HCT116 (cell line): Measurements from ENCODE around the gene RNF31. TPM values are rescaled to one million over a fixed set of nuclear protein-coding genes. Genes with fewer than 3 reads are reported as not detected.

Experiments used
- ATAC-seq: fragments of 200-7000 bp; cut with Tn5 transposase; 2 replicates; pipeline ENCODE4 v1.9.1; 2020; ENCODE audit warnings: mild to moderate bottlenecking, moderate library complexity
- BruUV-seq: library from RNA; stranded (reverse); fragments of 400-500 nt; replicated peaks from 2 replicates; lab custom pipeline; 2021; lab: Mats Ljungman, UMichigan
- CTCF ChIA-PET: fragments of 300-600 bp; sonication (Branson Sonifier 250); formaldehyde crosslinking; loops from one replicate; lab custom pipeline; 2021; ENCODE audit warnings: antibody characterized with exemption; lab: Charles Lee
- POLR2A ChIA-PET: fragments of 300-600, 350-600 bp; sonication (Branson Sonifier 250); formaldehyde crosslinking; loops from one replicate; lab custom pipeline; 2021; ENCODE audit warnings: antibody characterized with exemption; lab: Charles Lee
- RAD21 ChIA-PET, 2 experiments: fragments of 300-600 bp; sonication (Branson Sonifier 250); formaldehyde crosslinking; loops; one replicate each; lab custom pipeline; 2023; ENCODE audit warnings: low total read pairs in 2 of 2; ENCODE audit not compliant: uncharacterized antibody in 2 of 2, unreplicated experiment in 2 of 2, low non-redundant PET in 1 of 2; lab: Charles Lee
- DNase-seq: peaks from one replicate; pipeline ENCODE4 v3.0.0-alpha.2; 2010; ENCODE audit warnings: low read depth, low spot score
- H2AFZ ChIP-seq: fragments of 200-600 bp; shearing (Covaris generic), sonication (generic); 2 replicates; pipeline ENCODE4 v1.6.1; 2017; ENCODE audit warnings: low read depth, mixed run types, mixed read lengths, antibody characterized with exemption, low read length; ENCODE audit not compliant: poor library complexity, severe bottlenecking
- H3K27ac ChIP-seq: 2 replicates; pipeline ENCODE4 v1.5.1; 2012; ENCODE audit warnings: low read depth, low read length
- H3K27me3 ChIP-seq: fragments of 200-600 bp; sonication (generic); 2 replicates; pipeline ENCODE4 v1.6.1; 2016; ENCODE audit warnings: mixed run types, low read length, mixed read lengths; ENCODE audit not compliant: insufficient read depth
- H3K36me3 ChIP-seq, 2 experiments: fragments of 200-500 bp in 1 of 2; fragments of 200-600 bp in 1 of 2; sonication (Bioruptor generic) in 1 of 2; sonication (generic) in 1 of 2; 2 replicates each; pipeline versions ENCODE4 v1.5.1 to v1.6.1; 2014 to 2016; ENCODE audit warnings: low read length in 2 of 2, inconsistent platforms in 1 of 2, mixed read lengths in 1 of 2, mixed run types in 1 of 2; ENCODE audit not compliant: insufficient read depth in 2 of 2, control insufficient read depth in 1 of 2
- H3K4me1 ChIP-seq, 2 experiments: fragments of 200-600 bp in 1 of 2; sonication (generic) in 1 of 2; 2 replicates each; pipeline versions ENCODE4 v1.5.1 to v1.6.1; 2012 to 2017; ENCODE audit warnings: low read length in 2 of 2, inconsistent platforms in 1 of 2, mild to moderate bottlenecking in 1 of 2, mixed read lengths in 1 of 2, mixed run types in 1 of 2, moderate library complexity in 1 of 2; ENCODE audit not compliant: insufficient read depth in 2 of 2, control insufficient read depth in 1 of 2
- H3K4me2 ChIP-seq: fragments of 200-600 bp; sonication (generic); 2 replicates; pipeline ENCODE4 v1.6.1; 2017; ENCODE audit warnings: mixed run types, low read length, mixed read lengths
- H3K4me3 ChIP-seq, 2 experiments: fragments of 200-600 bp in 1 of 2; sonication (generic) in 1 of 2; replicated peaks in 1 of 2; 2 replicates each; pipeline ENCODE4 v1.5.1; 2011 to 2016; ENCODE audit warnings: low read length in 2 of 2, control low read depth in 1 of 2, low read depth in 1 of 2, mild to moderate bottlenecking in 1 of 2, mixed read lengths in 1 of 2, mixed run types in 1 of 2
- H3K79me2 ChIP-seq: fragments of 200-600 bp; sonication (generic); 2 replicates; pipeline ENCODE4 v1.6.1; 2017; ENCODE audit warnings: mild to moderate bottlenecking, mixed run types, low read length, moderate library complexity, mixed read lengths; ENCODE audit not compliant: insufficient read depth
- H3K9ac ChIP-seq: fragments of 200-600 bp; sonication (generic); 2 replicates; pipeline ENCODE4 v1.6.1; 2016; ENCODE audit warnings: low read length, mixed read lengths
- H3K9me2 ChIP-seq: fragments of 200-600 bp; sonication (generic), shearing (Covaris generic); 2 replicates; pipeline ENCODE4 v1.6.1; 2017; ENCODE audit warnings: mixed run types, mild to moderate bottlenecking, moderate library complexity; ENCODE audit not compliant: insufficient read depth
- H3K9me3 ChIP-seq, 2 experiments: fragments of 200-500 bp in 1 of 2; fragments of 200-600 bp in 1 of 2; sonication (Bioruptor generic) in 1 of 2; sonication (generic) in 1 of 2; 2 replicates each; pipeline ENCODE4 v1.6.1; 2014 to 2017; ENCODE audit warnings: low read length in 2 of 2, mixed read lengths in 2 of 2, inconsistent platforms in 1 of 2, low read depth in 1 of 2, mild to moderate bottlenecking in 1 of 2, mixed run types in 1 of 2, moderate library complexity in 1 of 2; ENCODE audit not compliant: control insufficient read depth in 1 of 2, insufficient read depth in 1 of 2
- H4K20me1 ChIP-seq: fragments of 200-600 bp; sonication (generic), shearing (Covaris generic); 2 replicates; pipeline ENCODE4 v1.6.1; 2017; ENCODE audit warnings: mixed run types, mild to moderate bottlenecking, moderate library complexity; ENCODE audit not compliant: insufficient read depth
- ATF3 ChIP-seq: IDR thresholded peaks from 2 replicates; pipeline ENCODE4 v1.6.1; 2012
- CBX3 ChIP-seq: IDR thresholded peaks from 2 replicates; pipeline ENCODE4 v1.6.1; 2012; ENCODE audit warnings: low read depth
- CEBPB ChIP-seq: IDR thresholded peaks from 2 replicates; pipeline ENCODE4 v1.6.1; 2012; ENCODE audit warnings: low read depth
- CTCF ChIP-seq, 3 experiments: fragments of 200-600 bp in 1 of 3; sonication (generic) in 1 of 3; IDR thresholded peaks in 2 of 3; conservative IDR thresholded peaks in 1 of 3; 2 replicates each; pipeline ENCODE4 v1.5.1; 2012 to 2017; ENCODE audit warnings: low read depth in 2 of 3, low read length in 2 of 3, antibody characterized with exemption in 1 of 3, borderline replicate concordance in 1 of 3, control low read depth in 1 of 3, mild to moderate bottlenecking in 1 of 3, mixed read lengths in 1 of 3, mixed run types in 1 of 3, moderate library complexity in 1 of 3; ENCODE audit not compliant: insufficient read depth in 1 of 3
- EZH2phosphoT487 ChIP-seq: fragments of 200-600 bp; IDR thresholded peaks from 2 replicates; pipeline ENCODE4 v1.6.1; 2018; ENCODE audit warnings: antibody characterized with exemption, borderline replicate concordance
- JUND ChIP-seq: IDR thresholded peaks from 2 replicates; pipeline ENCODE4 v1.6.1; 2012
- POLR2A ChIP-seq: IDR thresholded peaks from 2 replicates; pipeline ENCODE4 v1.7.0; 2011; ENCODE audit warnings: borderline replicate concordance; ENCODE audit not compliant: insufficient read depth, insufficient read length; ENCODE audit errors: extremely low read depth
- RAD21 ChIP-seq: IDR thresholded peaks from 2 replicates; pipeline ENCODE4 v1.6.1; 2012; ENCODE audit warnings: low read depth, mild to moderate bottlenecking
- SIN3A ChIP-seq: IDR thresholded peaks from 2 replicates; pipeline ENCODE4 v1.6.1; 2012; ENCODE audit warnings: low read depth
- SP1 ChIP-seq: IDR thresholded peaks from 2 replicates; pipeline ENCODE4 v1.6.1; 2012; ENCODE audit warnings: low read depth
- TCF7L2 ChIP-seq: IDR thresholded peaks from 2 replicates; pipeline ENCODE4 v1.7.0; 2011; ENCODE audit warnings: borderline replicate concordance, inconsistent platforms; ENCODE audit not compliant: insufficient read depth, insufficient read length; ENCODE audit errors: extremely low read depth
- YY1 ChIP-seq: IDR thresholded peaks from 2 replicates; pipeline ENCODE4 v1.6.1; 2011; ENCODE audit warnings: low read length, low read depth, moderate library complexity, mild to moderate bottlenecking; ENCODE audit not compliant: insufficient replicate concordance; ENCODE audit errors: extremely low read depth
- ZBTB33 ChIP-seq: IDR thresholded peaks from 2 replicates; pipeline ENCODE4 v1.6.1; 2011; ENCODE audit warnings: mild to moderate bottlenecking, low read length, moderate library complexity; ENCODE audit not compliant: insufficient replicate concordance; ENCODE audit errors: extremely low read depth
- ZFX ChIP-seq: fragments of 450-650 bp; IDR thresholded peaks from 2 replicates; pipeline ENCODE4 v1.6.1; 2017
- ZNF274 ChIP-seq: fragments of 200-500 bp; sonication (Bioruptor generic); IDR thresholded peaks from 2 replicates; pipeline ENCODE4 v1.6.1; 2014; ENCODE audit warnings: mild to moderate bottlenecking, low read depth, low read length, inconsistent platforms
- intact Hi-C: fragments of 100-400 bp; cut with micrococcal nuclease; formaldehyde crosslinking; loops from 2 replicates; pipeline ENCODE4 v1.10.0; 2022
- total RNA-seq: library from RNA; stranded (reverse); gene quantifications from one replicate; pipeline ENCODE4 v1.2.1, GENCODE V29; 2021; ENCODE audit not compliant: unreplicated experiment

Gene RNF31
- total RNA-seq, 1 experiment from 2014 or later = 78.0 TPM

- no peak overlapping the region for H2AFZ ChIP-seq
- TF ChIP-seq SP1 (no peak), POLR2A (no peak), YY1 (no peak), SIN3A (no peak), TCF7L2 (no peak), EZH2phosphoT487 (no peak), CEBPB (no peak), RAD21 (no peak), ZNF274 (no peak), CBX3 (no peak), CTCF (IDR thresholded peaks at IDR 0.05 in 2 of 3, conservative IDR thresholded peaks at IDR 0.05 in 1 of 3; ENCODE audit: borderline replicate concordance in 1 of 3, insufficient read depth in 1 of 3, low read depth in 2 of 3, low read length in 2 of 3) (no peak), ZBTB33 (no peak), ZFX (no peak), JUND (no peak), ATF3 (no peak)
- H3K9ac ChIP-seq = peak overlapping the region; percentile 84
- H3K27ac ChIP-seq = no peak overlapping the region
- intact Hi-C loops = no loop called here
- H3K9me3 ChIP-seq = no peaks in the 10 kb centered on the region
- no peaks in the 10 kb centered on the region for H3K9me2 ChIP-seq
- ChIA-PET POLR2A (interaction anchor here (1.9 kb wide), 1 partner anchor 8 kb away, joined by 6 read pairs; no protein-coding TSS in a partner anchor), CTCF (interaction anchor here (2.7 kb wide), 1 partner anchor 25 kb away, joined by 11 read pairs; the partner anchor contains the start of gene EMC9), RAD21 (interaction anchor here in 1 of 2 experiments (0.7 kb wide), 1 partner anchor 22 kb away, joined by 4 read pairs; no protein-coding TSS in a partner anchor)
- H3K4me1 ChIP-seq = peaks cover 6 to 16% of the 10 kb centered on the region in 2 experiments; a peak in 3 of 4 replicates
- H4K20me1 ChIP-seq = no peaks in the 10 kb centered on the region
- peak overlapping the region; percentile 95 for H3K4me2 ChIP-seq
- peaks cover 12 to 19% of the 10 kb centered on the region in 2 experiments for H3K36me3 ChIP-seq
- H3K79me2 ChIP-seq = peaks cover 14% of the 10 kb centered on the region; the same call in 1 of the 2 replicates
- ATAC-seq = no peak
- no peaks in the 10 kb centered on the region for H3K27me3 ChIP-seq
- peak overlapping the region; percentile 86 to 92 for H3K4me3 ChIP-seq
- no peak for DNase-seq
- BruUV-seq = no TSS peak
Observed at GRCh38 chr14:24116128-24116814, 31.0 kb upstream of the RNF31 start.
